GM21825 (cell line): Measurements from ENCODE around the gene ZNF511.
A peak's percentile ranks its signal among the peaks of the same experiment; 100 is the strongest.

ENCODE experiments used
- ATAC-seq: cut with Tn5 transposase; IDR thresholded peaks from one replicate; pipeline ENCODE4 v1.9.1; 2021; ENCODE audit warnings: mild to moderate bottlenecking, moderate library complexity; ENCODE audit not compliant: unreplicated experiment

The ZNF511 gene

GRCh38 chr10:133351408-133352318, 42.9 kb downstream of the ZNF511 start:
- no peak for ATAC-seq

- no peak for ATAC-seq
Measured at GRCh38 chr10:133353202-133353959, 44.7 kb downstream of the ZNF511 start.

- no peak for ATAC-seq
Measured at GRCh38 chr10:133353988-133354605, 45.4 kb downstream of the ZNF511 start.

- ATAC-seq, result no peak
Measured at GRCh38 chr10:133354672-133355240, 46.0 kb downstream of the ZNF511 start.

GRCh38 chr10:133355266-133355665, 46.6 kb downstream of the ZNF511 start:
- ATAC-seq, result no peak

GRCh38 chr10:133355991-133356390, 47.3 kb downstream of the ZNF511 start:
- no peak for ATAC-seq

GRCh38 chr10:133356549-133357284, 48.0 kb downstream of the ZNF511 start:
- no peak for ATAC-seq

- peak; percentile 68 for ATAC-seq
Measured at GRCh38 chr10:133357285-133358161, 48.8 kb downstream of the ZNF511 start, which contains the start of gene FUOM. Gene FUOM, minus strand, starts transcription at chr10:133358019. Its CDS starts 12 bp downstream, at chr10:133358007.

- no peak for ATAC-seq
Measured at GRCh38 chr10:133358162-133358924, 49.6 kb downstream of the ZNF511 start.

GRCh38 chr10:133358925-133359310, 50.2 kb downstream of the ZNF511 start:
- no peak for ATAC-seq

- ATAC-seq, result no peak
Measured at GRCh38 chr10:133359554-133359971, 50.8 kb downstream of the ZNF511 start.

GRCh38 chr10:133359972-133360610, 51.4 kb downstream of the ZNF511 start:
- ATAC-seq, result no peak

- ATAC-seq, result no peak
Measured at GRCh38 chr10:133361227-133361626, 52.5 kb downstream of the ZNF511 start.

- ATAC-seq, result no peak
Measured at GRCh38 chr10:133361773-133362441, 53.2 kb downstream of the ZNF511 start.
